GM23338 (cell line): ENCODE measurements around the gene NPAS3. TPM values are rescaled to one million over a fixed set of nuclear protein-coding genes. Genes with fewer than 3 reads are reported as not detected.

Experiments used
- ATAC-seq: fragments of 200-7000 bp; cut with Tn5 transposase; 3 replicates; pipeline ENCODE4 v1.9.1; 2020
- DNase-seq: peaks from one replicate; pipeline ENCODE4 v3.0.0-alpha.2; 2015; ENCODE audit warnings: low spot score
- H2AFZ ChIP-seq: fragments of 200-600 bp; sonication (generic); 2 replicates; pipeline ENCODE4 v1.8.0; 2016; ENCODE audit warnings: antibody characterized with exemption, mild to moderate bottlenecking, moderate library complexity
- H3F3A ChIP-seq: fragments of 200-600 bp; sonication (generic); replicated peaks from 2 replicates; pipeline ENCODE4 v1.8.0; 2017; ENCODE audit warnings: antibody characterized with exemption, mixed run types, low read depth
- H3K27ac ChIP-seq: fragments of 200-600 bp; sonication (generic); 2 replicates; pipeline ENCODE4 v1.6.1; 2016; ENCODE audit warnings: low read depth
- H3K27me3 ChIP-seq: fragments of 200-600 bp; sonication (generic); 2 replicates; pipeline ENCODE4 v1.8.0; 2016; ENCODE audit warnings: mild to moderate bottlenecking, mixed run types, moderate library complexity; ENCODE audit not compliant: insufficient read depth
- H3K36me3 ChIP-seq: fragments of 200-600 bp; sonication (generic); 2 replicates; pipeline ENCODE4 v1.8.0; 2016; ENCODE audit warnings: mild to moderate bottlenecking; ENCODE audit not compliant: insufficient read depth
- H3K4me1 ChIP-seq: fragments of 200-600 bp; sonication (generic); 2 replicates; pipeline ENCODE4 v1.8.0; 2016; ENCODE audit warnings: mild to moderate bottlenecking, moderate library complexity; ENCODE audit not compliant: insufficient read depth
- H3K4me2 ChIP-seq: fragments of 200-600 bp; sonication (generic); 2 replicates; pipeline ENCODE4 v1.7.1; 2017; ENCODE audit warnings: mixed run types
- H3K4me3 ChIP-seq: fragments of 200-600 bp; sonication (generic); 2 replicates; pipeline ENCODE4 v1.6.1; 2016; ENCODE audit warnings: mixed run types
- H3K79me2 ChIP-seq: fragments of 200-600 bp; sonication (generic); replicated peaks from 2 replicates; pipeline ENCODE4 v1.8.0; 2017; ENCODE audit warnings: mild to moderate bottlenecking; ENCODE audit not compliant: insufficient read depth
- H3K9me2 ChIP-seq: fragments of 200-600 bp; sonication (generic); 2 replicates; pipeline ENCODE4 v1.8.0; 2017; ENCODE audit not compliant: insufficient read depth
- H4K20me1 ChIP-seq: fragments of 200-600 bp; sonication (generic); replicated peaks from 2 replicates; pipeline ENCODE4 v1.8.0; 2017; ENCODE audit warnings: mild to moderate bottlenecking; ENCODE audit not compliant: insufficient read depth
- H3K27ac Mint-ChIP-seq: 2 replicates; pipeline ENCODE4 v1.8.0; 2020; ENCODE audit warnings: inconsistent platforms, mild to moderate bottlenecking, moderate library complexity, mixed read lengths
- H3K27me3 Mint-ChIP-seq: 3 replicates; pipeline ENCODE4 v1.8.0; 2022; ENCODE audit warnings: low read depth, mild to moderate bottlenecking, moderate library complexity, mixed read lengths, inconsistent platforms; ENCODE audit not compliant: insufficient read depth, poor library complexity
- H3K36me3 Mint-ChIP-seq: 3 replicates; pipeline ENCODE4 v1.8.0; 2021; ENCODE audit warnings: low read depth, mild to moderate bottlenecking, inconsistent platforms, moderate library complexity, mixed read lengths
- H3K4me1 Mint-ChIP-seq: 3 replicates; pipeline ENCODE4 v1.8.0; 2020; ENCODE audit warnings: mild to moderate bottlenecking, inconsistent platforms, mixed read lengths
- H3K4me3 Mint-ChIP-seq: 3 replicates; pipeline ENCODE4 v1.8.0; 2021; ENCODE audit warnings: moderate library complexity, mild to moderate bottlenecking, inconsistent platforms, mixed read lengths
- H3K9me3 Mint-ChIP-seq: 3 replicates; pipeline ENCODE4 v1.8.0; 2020; ENCODE audit warnings: moderate library complexity, mild to moderate bottlenecking, inconsistent platforms, mixed read lengths
- CREB1 ChIP-seq: fragments of 250-450 bp; sonication (Bioruptor Pico); IDR thresholded peaks from 2 replicates; pipeline ENCODE4 v1.5.0; 2020; ENCODE audit warnings: low read depth, mild to moderate bottlenecking, moderate library complexity
- CTCF ChIP-seq, 2 experiments: fragments of 200-600 bp in 1 of 2; sonication (generic) in 1 of 2; conservative IDR thresholded peaks; 2 replicates each; pipeline versions ENCODE4 v1.5.1 to v1.6.1; 2016 to 2017; ENCODE audit warnings: antibody characterized with exemption in 2 of 2, low read depth in 2 of 2, mild to moderate bottlenecking in 2 of 2, moderate library complexity in 1 of 2
- ETS1 ChIP-seq: IDR thresholded peaks from 2 replicates; pipeline ENCODE4 v1.6.1; 2016; ENCODE audit warnings: antibody characterized with exemption
- EZH2 ChIP-seq: fragments of 200-600 bp; sonication (generic); IDR thresholded peaks from one replicate; pipeline ENCODE4 v1.8.0; 2017; ENCODE audit warnings: antibody characterized with exemption, mild to moderate bottlenecking, low read depth; ENCODE audit not compliant: unreplicated experiment
- EZH2phosphoT487 ChIP-seq: fragments of 200-600 bp; sonication (generic); IDR thresholded peaks from one replicate; pipeline ENCODE4 v1.8.1; 2018; ENCODE audit warnings: antibody characterized with exemption; ENCODE audit not compliant: unreplicated experiment
- JUNB ChIP-seq: IDR thresholded peaks from one replicate; pipeline ENCODE4 v1.6.1; 2016; ENCODE audit warnings: antibody characterized with exemption; ENCODE audit not compliant: unreplicated experiment
- NANOG ChIP-seq: IDR thresholded peaks from 2 replicates; pipeline ENCODE4 v1.6.1; 2016; ENCODE audit warnings: antibody characterized with exemption, borderline replicate concordance
- POLR2AphosphoS5 ChIP-seq: IDR thresholded peaks from 2 replicates; pipeline ENCODE4 v1.6.1; 2016; ENCODE audit warnings: antibody characterized with exemption, low read depth
- REST ChIP-seq: IDR thresholded peaks from one replicate; pipeline ENCODE4 v1.6.1; 2018; ENCODE audit warnings: antibody characterized with exemption; ENCODE audit not compliant: unreplicated experiment
- STAT1 ChIP-seq: IDR thresholded peaks from one replicate; pipeline ENCODE4 v1.6.1; 2016; ENCODE audit warnings: antibody characterized with exemption; ENCODE audit not compliant: unreplicated experiment
- ZNF114 ChIP-seq: fragments of 250-450 bp; sonication (Bioruptor Pico); IDR thresholded peaks from 2 replicates; pipeline ENCODE4 v1.5.0; 2020; ENCODE audit warnings: mild to moderate bottlenecking, moderate library complexity
- ZNF331 ChIP-seq: fragments of 250-450 bp; sonication (Bioruptor Pico); IDR thresholded peaks from 2 replicates; pipeline ENCODE4 v1.5.0; 2020; ENCODE audit warnings: low read depth, mild to moderate bottlenecking, moderate library complexity
- polyA plus RNA-seq: library from polyadenylated mRNA; unstranded; fragments of >200 nt; fragmentation: Nextera tagmentation; extraction: Ambion mirVana; gene quantifications from 2 replicates; pipeline ENCODE4 v1.2.1, GENCODE V29; 2016
- total RNA-seq: library from RNA; depleted of rRNA; stranded (reverse); fragments of >200 nt; shearing (Covaris generic); gene quantifications from 2 replicates; pipeline ENCODE4 v1.2.3, GENCODE V29; 2014
- TF ChIP-seq, protein P1 (sequence below): fragments of 250-450 bp; sonication (Bioruptor Pico); IDR thresholded peaks from 2 replicates; pipeline ENCODE4 v1.5.0; 2020; ENCODE audit warnings: mild to moderate bottlenecking, moderate library complexity

Gene NPAS3
- total and polyA plus RNA-seq, 2 experiments from 2014 or later: 0.17 to 0.19 TPM

GRCh38 chr14:33315217-33315616 is 376.5 kb downstream of the NPAS3 start:
- Histone ChIP-seq H3K79me2 (no peaks in the 10 kb centered on the region), H2AFZ (no peak overlapping the region), H3K4me1 (no peaks in the 10 kb centered on the region), H3K4me2 (no peak overlapping the region), H3K27ac (no peak overlapping the region), H3K9me2 (no peaks in the 10 kb centered on the region), H4K20me1 (no peaks in the 10 kb centered on the region), H3K27me3 (no peaks in the 10 kb centered on the region), H3F3A (no peaks in the 10 kb centered on the region), H3K4me3 (no peak overlapping the region), H3K36me3 (no peaks in the 10 kb centered on the region)
- ATAC-seq: no peak
- no peaks in the 10 kb centered on the region for H3K9me3 Mint-ChIP-seq
- no peak overlapping the region for H3K4me3 Mint-ChIP-seq
- no peaks in the 10 kb centered on the region; the same call in 2 of the 3 replicates for H3K4me1 Mint-ChIP-seq
- no peak for TF ChIP-seq CTCF (conservative IDR thresholded peaks at IDR 0.05; ENCODE audit: low read depth in 2 of 2)
- TF ChIP-seq EZH2phosphoT487: no peak
- TF ChIP-seq POLR2AphosphoS5: no peak
- no peak for TF ChIP-seq ETS1
- TF ChIP-seq, protein P1, sequence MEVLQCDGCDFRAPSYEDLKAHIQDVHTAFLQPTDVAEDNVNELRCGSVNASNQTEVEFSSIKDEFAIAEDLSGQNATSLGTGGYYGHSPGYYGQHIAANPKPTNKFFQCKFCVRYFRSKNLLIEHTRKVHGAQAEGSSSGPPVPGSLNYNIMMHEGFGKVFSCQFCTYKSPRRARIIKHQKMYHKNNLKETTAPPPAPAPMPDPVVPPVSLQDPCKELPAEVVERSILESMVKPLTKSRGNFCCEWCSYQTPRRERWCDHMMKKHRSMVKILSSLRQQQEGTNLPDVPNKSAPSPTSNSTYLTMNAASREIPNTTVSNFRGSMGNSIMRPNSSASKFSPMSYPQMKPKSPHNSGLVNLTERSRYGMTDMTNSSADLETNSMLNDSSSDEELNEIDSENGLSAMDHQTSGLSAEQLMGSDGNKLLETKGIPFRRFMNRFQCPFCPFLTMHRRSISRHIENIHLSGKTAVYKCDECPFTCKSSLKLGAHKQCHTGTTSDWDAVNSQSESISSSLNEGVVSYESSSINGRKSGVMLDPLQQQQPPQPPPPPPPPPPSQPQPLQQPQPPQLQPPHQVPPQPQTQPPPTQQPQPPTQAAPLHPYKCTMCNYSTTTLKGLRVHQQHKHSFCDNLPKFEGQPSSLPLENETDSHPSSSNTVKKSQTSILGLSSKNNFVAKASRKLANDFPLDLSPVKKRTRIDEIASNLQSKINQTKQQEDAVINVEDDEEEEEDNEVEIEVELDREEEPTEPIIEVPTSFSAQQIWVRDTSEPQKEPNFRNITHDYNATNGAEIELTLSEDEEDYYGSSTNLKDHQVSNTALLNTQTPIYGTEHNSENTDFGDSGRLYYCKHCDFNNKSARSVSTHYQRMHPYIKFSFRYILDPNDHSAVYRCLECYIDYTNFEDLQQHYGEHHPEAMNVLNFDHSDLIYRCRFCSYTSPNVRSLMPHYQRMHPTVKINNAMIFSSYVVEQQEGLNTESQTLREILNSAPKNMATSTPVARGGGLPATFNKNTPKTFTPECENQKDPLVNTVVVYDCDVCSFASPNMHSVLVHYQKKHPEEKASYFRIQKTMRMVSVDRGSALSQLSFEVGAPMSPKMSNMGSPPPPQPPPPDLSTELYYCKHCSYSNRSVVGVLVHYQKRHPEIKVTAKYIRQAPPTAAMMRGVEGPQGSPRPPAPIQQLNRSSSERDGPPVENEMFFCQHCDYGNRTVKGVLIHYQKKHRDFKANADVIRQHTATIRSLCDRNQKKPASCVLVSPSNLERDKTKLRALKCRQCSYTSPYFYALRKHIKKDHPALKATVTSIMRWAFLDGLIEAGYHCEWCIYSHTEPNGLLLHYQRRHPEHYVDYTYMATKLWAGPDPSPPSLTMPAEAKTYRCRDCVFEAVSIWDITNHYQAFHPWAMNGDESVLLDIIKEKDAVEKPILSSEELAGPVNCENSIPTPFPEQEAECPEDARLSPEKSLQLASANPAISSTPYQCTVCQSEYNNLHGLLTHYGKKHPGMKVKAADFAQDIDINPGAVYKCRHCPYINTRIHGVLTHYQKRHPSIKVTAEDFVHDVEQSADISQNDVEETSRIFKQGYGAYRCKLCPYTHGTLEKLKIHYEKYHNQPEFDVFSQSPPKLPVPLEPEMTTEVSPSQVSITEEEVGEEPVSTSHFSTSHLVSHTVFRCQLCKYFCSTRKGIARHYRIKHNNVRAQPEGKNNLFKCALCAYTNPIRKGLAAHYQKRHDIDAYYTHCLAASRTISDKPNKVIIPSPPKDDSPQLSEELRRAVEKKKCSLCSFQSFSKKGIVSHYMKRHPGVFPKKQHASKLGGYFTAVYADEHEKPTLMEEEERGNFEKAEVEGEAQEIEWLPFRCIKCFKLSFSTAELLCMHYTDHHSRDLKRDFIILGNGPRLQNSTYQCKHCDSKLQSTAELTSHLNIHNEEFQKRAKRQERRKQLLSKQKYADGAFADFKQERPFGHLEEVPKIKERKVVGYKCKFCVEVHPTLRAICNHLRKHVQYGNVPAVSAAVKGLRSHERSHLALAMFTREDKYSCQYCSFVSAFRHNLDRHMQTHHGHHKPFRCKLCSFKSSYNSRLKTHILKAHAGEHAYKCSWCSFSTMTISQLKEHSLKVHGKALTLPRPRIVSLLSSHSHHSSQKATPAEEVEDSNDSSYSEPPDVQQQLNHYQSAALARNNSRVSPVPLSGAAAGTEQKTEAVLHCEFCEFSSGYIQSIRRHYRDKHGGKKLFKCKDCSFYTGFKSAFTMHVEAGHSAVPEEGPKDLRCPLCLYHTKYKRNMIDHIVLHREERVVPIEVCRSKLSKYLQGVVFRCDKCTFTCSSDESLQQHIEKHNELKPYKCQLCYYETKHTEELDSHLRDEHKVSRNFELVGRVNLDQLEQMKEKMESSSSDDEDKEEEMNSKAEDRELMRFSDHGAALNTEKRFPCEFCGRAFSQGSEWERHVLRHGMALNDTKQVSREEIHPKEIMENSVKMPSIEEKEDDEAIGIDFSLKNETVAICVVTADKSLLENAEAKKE (CRISPR knock-in tag): no peak
- TF ChIP-seq REST: no peak
- TF ChIP-seq EZH2: no peak
- TF ChIP-seq JUNB: no peak
- no peak for TF ChIP-seq ZNF114 (CRISPR knock-in tag)
- TF ChIP-seq STAT1: no peak
- no peak for TF ChIP-seq NANOG
- TF ChIP-seq ZNF331: no peak
- TF ChIP-seq CREB1 (CRISPR knock-in tag): no peak
- no peaks in the 10 kb centered on the region for H3K27me3 Mint-ChIP-seq
- H3K36me3 Mint-ChIP-seq: no peaks in the 10 kb centered on the region
- no peak overlapping the region for H3K27ac Mint-ChIP-seq
- DNase-seq: no peak
